ENCODE data around the gene FAM107B.
"Not testable (repeated sequence)": the region's sequence is repeated elsewhere in the genome, so short reads cannot be mapped to it uniquely, and the experiment has no call there.

The FAM107B gene

GRCh38 chr10:14598809-14599764 lies 175.6 kb downstream of the FAM107B start:
- no peak for DNase-seq (ENCODE audit: low read depth)
- no peak overlapping the region for H3K4me3 ChIP-seq (replicated peaks; ENCODE audit: low read depth, low read length)
- no peak for TF ChIP-seq CTCF (IDR thresholded peaks at IDR 0.05; ENCODE audit: low read length, missing control alignments)

GRCh38 chr10:14595526-14596182 lies 179.0 kb downstream of the FAM107B start:
- no peak for DNase-seq (ENCODE audit: low read depth)
- no peak overlapping the region for H3K4me3 ChIP-seq (replicated peaks; ENCODE audit: low read depth, low read length)
- TF ChIP-seq CTCF (IDR thresholded peaks at IDR 0.05; ENCODE audit: low read length, missing control alignments), result no peak

DNA sequence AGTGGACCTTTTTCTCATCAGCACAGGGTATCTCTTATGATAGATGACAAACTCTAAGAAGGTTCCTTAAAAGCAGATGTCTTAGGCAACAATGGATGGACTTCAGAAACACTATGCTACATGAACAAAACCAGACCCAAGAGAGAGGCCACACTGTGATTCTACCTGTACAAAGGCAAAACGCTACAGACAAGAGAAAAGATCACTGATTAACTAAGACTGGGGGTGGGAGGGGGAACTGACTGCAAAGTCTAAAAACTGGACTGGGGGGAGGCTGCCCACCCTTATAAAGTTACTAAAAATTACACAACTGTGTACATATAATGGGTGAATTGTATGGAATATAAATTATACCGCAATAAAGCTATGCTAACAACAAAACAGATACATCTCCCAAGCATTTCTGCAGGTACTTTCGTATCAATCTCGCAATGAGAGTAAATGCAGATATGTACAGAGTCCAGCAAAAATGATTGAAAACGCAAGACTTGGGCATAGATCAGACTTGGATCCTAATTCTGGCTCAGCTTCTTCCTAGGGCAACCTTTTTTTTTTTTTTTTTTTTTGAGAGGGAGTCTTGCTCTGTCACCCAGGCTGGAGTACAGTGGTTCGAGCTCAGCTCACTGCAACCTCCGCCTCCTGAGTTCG lies 179.7 kb downstream of the FAM107B start:
- DNase-seq (ENCODE audit: low read depth), result no peak
- no peak for TF ChIP-seq CTCF (IDR thresholded peaks at IDR 0.05; ENCODE audit: low read length, missing control alignments)
- H3K4me3 ChIP-seq (replicated peaks; ENCODE audit: low read depth, low read length), result no peak overlapping the region

DNA sequence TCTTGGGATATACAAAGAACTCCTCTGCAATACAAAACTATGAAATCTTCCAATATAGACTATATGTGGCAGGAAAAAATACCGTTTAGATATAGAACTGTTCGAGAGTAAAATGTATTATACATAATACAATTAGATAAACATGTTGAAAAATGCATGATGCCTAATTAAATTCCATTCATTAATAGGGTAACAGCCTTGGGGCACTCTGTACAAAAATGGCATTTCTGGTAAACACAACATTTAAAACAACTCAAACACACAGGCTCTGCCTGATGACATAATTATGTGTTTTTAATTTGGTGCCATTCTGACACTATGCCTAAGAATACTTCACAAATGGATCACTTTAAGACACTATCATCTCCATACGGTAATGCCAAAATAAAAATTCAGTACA lies 180.9 kb downstream of the FAM107B start:
- H3K4me3 ChIP-seq (replicated peaks; ENCODE audit: low read depth, low read length), result no peak overlapping the region
- TF ChIP-seq CTCF (IDR thresholded peaks at IDR 0.05; ENCODE audit: low read length, missing control alignments), result no peak
- no peak for DNase-seq (ENCODE audit: low read depth)

DNA sequence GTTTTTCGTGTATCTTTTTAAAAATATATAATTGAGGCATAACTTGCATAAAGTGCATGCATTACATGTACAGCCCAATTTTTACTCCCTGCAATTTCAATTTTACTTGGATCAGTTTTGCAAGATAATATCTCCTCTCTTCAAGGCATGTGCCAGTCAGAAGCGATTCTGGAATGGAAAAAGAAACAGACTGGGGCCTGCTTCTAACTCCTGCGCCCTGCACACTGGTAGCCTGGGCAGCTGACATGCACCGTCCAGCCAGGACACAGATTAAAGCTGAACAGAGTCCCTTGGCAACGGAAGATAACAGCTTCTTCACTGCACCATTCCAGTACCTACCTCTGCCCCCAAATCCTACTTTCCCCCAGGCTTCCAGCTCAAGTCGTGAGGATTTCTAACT lies 182.1 kb downstream of the FAM107B start:
- no peak for TF ChIP-seq CTCF (IDR thresholded peaks at IDR 0.05; ENCODE audit: low read length, missing control alignments)
- DNase-seq (ENCODE audit: low read depth), result no peak
- H3K4me3 ChIP-seq (replicated peaks; ENCODE audit: low read depth, low read length), result no peak overlapping the region

GRCh38 chr10:14592026-14592425 lies 182.7 kb downstream of the FAM107B start:
- no peak overlapping the region for H3K4me3 ChIP-seq (replicated peaks; ENCODE audit: low read depth, low read length)
- no peak for TF ChIP-seq CTCF (IDR thresholded peaks at IDR 0.05; ENCODE audit: low read length, missing control alignments)
- no peak for DNase-seq (ENCODE audit: low read depth)

GRCh38 chr10:14588938-14589294 lies 185.8 kb downstream of the FAM107B start:
- DNase-seq (ENCODE audit: low read depth); H3K4me3 ChIP-seq (replicated peaks; ENCODE audit: low read depth, low read length): not testable (repeated sequence)

Data from fibroblast of pulmonary artery (primary cell).